GM18517 (cell line): ENCODE results near the gene PRSS33.

ENCODE experiments used
- ATAC-seq: cut with Tn5 transposase; IDR thresholded peaks from one replicate; pipeline ENCODE4 v1.9.1; 2021; ENCODE audit warnings: mild to moderate bottlenecking, moderate library complexity; ENCODE audit not compliant: unreplicated experiment

Gene PRSS33

DNA sequence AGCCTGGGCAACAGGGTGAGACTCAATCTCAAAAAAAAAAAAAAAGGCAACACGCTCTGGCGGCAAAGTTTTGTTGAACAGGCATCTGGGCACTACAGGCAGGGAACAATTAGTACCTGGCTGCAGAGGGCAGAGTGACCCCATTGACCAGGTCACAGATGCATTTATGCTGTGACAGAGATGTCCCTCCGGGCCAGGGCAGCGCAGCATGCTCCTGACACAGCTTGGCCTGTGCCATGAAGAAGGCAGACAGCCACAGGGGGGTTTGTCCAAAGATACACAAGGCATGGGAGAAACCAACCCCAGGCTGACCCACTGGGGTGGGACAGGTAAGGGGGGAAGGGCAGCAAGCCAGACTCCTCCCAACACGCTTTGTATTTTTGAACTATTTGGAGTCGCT lies 42.6 kb downstream of the PRSS33 start:
- no peak for ATAC-seq

DNA sequence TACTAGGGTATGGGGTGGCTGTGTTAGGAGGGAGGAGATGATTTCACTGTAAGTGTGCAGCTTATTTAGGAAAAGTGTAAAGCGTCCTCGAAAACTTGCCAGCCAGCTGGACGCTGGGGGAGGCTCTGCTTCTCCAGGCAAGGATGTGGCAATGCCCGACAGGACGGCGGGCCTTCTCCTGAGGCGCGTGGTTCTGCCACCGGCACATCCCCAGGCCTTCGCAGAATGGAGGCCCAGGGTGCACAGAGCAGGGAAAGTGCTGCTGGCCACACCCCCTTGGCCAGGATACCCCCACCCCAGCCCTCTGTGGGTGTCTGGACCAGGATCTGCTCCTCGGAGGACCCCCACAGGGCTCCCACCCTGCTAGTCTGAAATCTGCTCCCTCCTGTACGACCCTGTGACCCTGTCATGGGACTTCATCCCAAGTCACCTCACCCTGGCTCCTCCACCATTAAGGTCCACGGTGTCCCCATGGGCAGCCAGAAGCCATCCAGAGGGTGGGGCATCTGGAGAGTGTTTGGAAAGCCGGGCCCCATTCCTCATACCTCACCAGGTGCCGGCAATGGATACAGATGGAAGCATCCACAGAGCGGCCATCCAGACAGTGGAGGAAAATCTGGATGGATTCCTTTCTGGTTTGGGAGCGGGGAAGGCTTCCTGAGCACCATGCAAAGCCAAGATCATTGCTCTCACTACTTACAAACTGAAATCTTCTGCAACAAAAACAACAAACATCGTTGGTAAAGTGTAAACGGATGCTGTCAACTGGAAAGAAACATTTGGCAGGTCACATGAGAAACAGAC lies 44.2 kb downstream of the PRSS33 start:
- no peak for ATAC-seq

DNA sequence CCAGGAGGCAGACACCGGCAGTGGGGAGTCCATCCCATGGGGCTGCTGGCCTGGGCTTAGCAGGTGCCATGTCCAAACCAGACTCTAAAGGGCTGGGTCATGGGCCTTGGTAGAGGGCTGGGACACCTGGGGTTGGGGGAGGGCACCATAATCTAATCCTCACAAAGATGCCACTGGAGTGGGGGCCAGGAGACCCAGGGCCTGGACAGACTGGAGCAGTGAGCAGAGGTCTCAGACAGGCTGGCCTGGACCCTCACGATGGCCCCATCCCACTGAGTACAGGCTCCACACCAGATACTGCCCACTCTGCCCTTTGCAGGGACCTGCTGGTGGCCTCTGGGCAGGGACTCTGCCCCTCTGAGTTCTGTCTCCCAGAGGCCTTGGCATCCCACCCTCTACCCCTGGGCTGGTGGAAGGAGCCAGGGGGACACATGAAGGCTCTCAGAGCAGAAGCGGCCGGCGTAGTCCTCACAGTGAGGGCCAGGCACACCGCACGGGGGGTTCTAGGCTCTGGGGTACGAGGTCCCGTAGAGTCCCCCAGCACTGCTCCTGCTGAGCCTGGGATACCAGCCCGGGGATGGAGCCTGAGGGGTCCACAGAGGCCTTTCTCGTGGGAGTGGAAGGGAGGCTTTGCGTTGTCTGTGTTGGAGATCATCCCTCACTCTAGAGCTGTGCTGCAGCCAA lies 44.9 kb downstream of the PRSS33 start:
- ATAC-seq = no peak

DNA sequence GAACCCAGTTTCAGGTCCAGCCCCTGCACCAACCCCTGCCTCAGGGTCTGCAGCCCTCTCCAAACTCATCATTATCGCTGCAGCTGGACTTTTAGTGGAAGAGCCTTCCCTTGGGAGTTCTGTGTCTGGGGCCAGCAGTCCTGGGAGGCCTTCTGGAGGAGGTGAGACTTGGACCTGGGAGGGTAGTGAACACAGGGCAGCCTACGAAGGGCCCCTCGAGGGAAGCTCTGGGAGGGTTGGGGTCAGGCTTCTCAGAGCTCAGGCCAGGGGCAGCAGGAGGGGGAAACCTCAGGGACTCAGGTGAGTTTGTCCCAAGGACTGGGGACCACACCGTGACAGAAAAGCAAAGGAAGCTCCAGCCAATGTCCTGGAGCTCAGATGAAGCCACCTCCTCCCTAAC lies 46.2 kb downstream of the PRSS33 start:
- ATAC-seq = no peak

DNA sequence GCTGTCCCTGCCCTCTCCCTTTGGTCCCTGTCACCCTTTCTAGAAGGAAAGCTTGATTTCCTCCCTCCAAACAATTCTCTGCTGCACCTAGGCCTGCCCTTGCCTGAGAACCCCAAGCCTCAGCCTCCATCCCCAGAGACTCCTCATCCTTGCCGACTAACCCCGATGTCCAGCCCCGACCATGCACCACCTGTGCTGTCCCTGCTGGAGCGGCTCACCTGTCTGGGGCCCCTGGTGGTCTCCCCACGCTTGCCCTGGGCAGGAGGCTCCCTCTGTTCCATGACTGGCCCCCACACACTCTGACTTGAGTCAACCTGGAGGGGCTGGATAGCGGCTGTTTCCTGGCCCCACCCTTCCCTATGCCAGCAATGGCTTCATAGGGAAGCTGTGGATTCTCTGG lies 46.9 kb downstream of the PRSS33 start:
- no peak for ATAC-seq

DNA sequence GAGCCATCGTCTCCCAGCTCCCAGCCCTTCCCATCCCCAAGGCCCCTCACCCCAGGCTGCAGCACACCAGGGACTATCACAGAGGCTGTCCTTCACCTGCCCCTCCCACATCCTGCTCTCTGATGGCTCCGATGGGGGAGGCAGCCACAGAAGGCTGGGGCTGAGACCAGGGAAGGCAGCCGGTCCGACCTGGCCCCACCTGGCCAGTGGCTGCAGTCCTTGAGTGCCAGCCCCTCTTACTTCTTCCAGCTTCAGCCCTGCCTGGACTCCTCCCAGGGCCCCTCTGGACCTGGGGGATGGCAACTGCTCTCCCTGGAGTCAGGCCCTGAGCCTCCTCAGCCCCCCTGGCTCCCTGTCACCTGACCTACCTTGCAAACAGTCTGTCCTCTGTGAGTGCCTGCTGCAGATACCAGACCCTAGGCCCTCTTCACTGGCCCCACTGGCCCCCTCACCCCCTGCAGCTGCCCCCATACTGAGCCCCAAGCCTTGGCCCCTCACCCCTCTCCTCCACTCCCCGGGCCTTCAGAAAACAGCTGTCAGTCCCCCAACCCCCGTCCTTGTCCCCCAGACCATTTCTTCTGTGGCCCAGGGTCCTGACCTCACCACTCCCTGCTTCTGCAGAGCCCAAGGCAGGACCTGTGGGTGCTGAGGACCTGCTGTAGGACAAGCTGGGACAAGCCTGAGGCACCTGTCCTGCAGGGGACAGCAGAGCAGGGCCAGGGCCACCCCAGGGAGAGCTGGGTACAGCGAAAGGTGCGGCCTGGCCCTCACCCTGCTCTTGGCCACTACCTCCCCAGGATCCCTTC lies 47.5 kb downstream of the PRSS33 start:
- ATAC-seq = no peak

DNA sequence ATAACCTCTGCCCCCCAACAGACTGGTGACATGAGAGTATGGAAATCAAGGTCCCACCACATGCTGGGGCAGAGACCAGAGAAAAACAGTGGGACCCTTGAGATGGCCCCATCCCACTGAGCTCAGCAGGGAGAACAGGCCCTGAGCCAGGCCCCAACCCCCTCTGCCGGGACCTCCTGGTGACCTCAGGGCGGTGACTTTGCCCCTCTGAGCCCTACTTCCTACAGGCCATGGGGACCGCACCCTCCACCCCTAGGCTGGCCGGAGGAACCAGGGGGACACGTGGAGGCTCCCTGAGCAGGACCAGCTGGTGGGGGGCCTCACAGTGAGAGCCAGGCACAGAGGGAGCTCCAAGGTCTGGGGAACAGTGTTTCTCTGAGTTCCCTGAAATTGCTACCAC lies 48.7 kb downstream of the PRSS33 start:
- ATAC-seq = no peak

DNA sequence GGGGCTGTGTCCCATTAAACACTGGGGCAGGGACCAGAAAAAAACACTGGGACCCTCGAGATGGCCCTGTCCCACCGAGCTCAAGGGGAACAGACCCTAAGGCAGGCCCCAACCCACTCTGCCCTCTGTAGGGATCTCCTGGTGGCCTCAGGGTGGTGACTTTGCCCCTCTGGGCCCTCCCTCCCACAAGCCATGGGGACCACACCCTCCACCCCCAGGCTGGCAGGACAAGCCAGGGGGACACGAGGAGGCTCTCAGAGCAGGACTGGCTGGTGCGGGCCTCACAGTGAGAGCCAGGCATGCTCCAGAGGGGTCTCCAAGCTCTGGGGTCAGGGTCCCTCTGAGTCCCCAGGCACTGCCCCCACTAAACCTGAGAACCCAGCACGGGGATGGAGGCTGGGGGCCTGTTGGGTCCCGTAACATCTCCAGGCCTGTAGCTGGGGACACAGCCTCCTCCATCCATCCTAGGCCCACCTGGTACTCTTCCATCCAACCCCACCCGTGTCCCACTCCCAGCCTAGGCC lies 49.4 kb downstream of the PRSS33 start:
- ATAC-seq = no peak

DNA sequence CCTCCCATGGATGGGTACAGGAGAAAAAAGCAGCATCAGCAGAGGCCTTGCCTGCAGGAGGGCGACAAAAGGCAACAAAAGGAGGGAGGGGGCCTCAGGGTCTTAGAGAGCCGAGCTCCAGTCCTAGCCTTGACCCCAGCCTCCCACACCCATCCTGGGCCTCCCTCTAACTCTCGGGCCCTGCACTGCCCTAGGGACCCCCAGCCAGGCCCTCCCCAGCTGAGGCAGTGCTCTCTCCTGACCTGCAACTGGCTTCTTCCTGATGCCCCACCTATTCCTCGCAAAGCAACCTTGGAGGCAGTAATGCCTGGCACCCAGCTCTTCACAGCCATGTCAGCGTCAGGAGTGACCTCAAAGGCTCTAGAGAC lies 50.1 kb downstream of the PRSS33 start:
- no peak for ATAC-seq

DNA sequence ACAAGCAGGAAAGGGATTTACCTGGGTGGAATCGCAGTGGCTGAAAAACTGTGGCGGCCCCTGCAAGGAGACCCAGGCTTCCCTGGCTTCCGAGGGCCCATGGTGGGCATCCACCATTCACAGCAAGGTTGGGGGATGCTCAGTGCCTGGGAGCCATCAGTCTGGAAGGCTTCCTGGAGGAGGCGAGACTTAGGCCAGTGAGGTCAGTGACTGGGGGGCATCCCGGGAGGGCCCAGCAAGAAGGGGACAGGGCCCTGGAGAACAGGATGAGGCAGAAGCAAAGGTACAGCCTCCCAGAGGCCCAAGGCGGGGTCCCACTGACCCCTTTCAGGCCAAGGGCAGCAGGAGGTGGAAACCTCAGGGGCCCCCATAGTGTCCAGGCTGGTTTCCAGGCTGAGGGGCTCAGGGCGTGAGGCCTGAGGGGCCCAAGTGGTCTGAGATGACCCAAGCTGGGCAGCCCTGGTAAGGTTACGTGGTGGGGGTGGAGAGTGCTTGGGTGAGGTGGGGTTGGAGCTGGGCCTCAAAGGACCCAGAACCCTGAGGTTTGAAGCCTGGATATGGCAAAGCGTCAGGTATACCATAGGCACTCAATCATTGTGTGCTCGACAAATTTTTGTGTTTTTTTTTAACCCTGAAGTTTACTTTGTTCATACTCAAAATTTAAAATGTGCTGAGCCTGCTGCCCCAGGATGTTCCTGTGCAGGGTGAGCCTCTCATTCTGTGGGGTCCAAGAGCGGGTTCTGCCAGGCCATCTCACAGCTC lies 50.7 kb downstream of the PRSS33 start:
- ATAC-seq = no peak

DNA sequence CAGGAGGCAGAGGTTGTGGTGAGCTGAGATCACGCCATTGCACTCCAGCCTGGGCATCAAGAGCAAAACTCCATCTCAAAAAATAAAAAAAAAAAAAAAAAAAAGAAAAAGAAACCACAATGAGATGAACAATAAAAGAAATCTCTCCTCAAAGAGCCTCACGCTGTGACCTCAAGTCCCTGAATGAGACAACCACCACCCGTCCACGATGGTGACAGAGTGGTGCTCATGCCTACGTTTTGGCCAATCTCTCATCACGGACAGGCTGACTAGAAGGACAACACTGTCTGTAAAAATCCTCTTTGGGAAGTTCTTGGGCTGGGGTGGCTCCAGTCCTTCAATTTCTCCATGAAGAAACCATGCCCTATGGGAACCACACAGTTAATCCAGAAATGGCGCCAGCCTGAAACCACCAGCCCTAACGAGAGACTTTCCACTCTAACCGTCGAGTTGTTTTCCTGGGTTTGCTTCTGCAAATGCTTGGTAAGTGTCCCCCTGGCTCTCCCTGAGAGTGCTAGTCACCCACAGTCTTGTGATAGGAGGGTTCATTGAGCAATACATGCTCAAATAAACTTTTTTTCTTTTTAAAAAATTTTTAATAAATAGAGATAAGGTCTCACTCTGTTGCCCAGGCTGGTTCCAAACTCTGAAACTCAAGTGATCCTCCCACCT lies 52.4 kb downstream of the PRSS33 start:
- ATAC-seq = no peak
